HepG2 (cell line): ENCODE data around the gene PSMG3.

Experiments
- ZMYM2 ChIP-seq: sonication (generic); formaldehyde crosslinking; IDR thresholded peaks from 2 replicates; pipeline ENCODE4 v1.8.0; 2022; ENCODE audit warnings: mild to moderate bottlenecking, missing genetic modification reagents
- ZNF3 ChIP-seq: IDR thresholded peaks from 2 replicates; pipeline ENCODE4 v1.7.0; 2017; ENCODE audit warnings: inconsistent platforms
- ZNF446 ChIP-seq: sonication (generic); formaldehyde crosslinking; IDR thresholded peaks from 2 replicates; pipeline ENCODE4 v1.5.0; 2020; ENCODE audit warnings: mild to moderate bottlenecking, missing genetic modification reagents
- ZSCAN31 ChIP-seq: sonication (generic); formaldehyde crosslinking; IDR thresholded peaks from 2 replicates; pipeline ENCODE4 v1.5.0; 2020; ENCODE audit warnings: low read depth, mild to moderate bottlenecking, missing genetic modification reagents
- TF ChIP-seq, protein P1 (sequence below): sonication (generic); formaldehyde crosslinking; IDR thresholded peaks from 2 replicates; pipeline ENCODE4 v1.5.0; 2020; ENCODE audit warnings: mild to moderate bottlenecking, missing genetic modification reagents, moderate library complexity

GRCh38 chr7:1546274-1546908, 23.4 kb downstream of the PSMG3 start:
- no peak for TF ChIP-seq ZNF446
- TF ChIP-seq ZNF3 (CRISPR knock-in tag) = no peak
- no peak for TF ChIP-seq ZSCAN31 (CRISPR knock-in tag)
- TF ChIP-seq, protein P1, sequence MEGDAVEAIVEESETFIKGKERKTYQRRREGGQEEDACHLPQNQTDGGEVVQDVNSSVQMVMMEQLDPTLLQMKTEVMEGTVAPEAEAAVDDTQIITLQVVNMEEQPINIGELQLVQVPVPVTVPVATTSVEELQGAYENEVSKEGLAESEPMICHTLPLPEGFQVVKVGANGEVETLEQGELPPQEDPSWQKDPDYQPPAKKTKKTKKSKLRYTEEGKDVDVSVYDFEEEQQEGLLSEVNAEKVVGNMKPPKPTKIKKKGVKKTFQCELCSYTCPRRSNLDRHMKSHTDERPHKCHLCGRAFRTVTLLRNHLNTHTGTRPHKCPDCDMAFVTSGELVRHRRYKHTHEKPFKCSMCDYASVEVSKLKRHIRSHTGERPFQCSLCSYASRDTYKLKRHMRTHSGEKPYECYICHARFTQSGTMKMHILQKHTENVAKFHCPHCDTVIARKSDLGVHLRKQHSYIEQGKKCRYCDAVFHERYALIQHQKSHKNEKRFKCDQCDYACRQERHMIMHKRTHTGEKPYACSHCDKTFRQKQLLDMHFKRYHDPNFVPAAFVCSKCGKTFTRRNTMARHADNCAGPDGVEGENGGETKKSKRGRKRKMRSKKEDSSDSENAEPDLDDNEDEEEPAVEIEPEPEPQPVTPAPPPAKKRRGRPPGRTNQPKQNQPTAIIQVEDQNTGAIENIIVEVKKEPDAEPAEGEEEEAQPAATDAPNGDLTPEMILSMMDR = no peak
- no peak for TF ChIP-seq ZMYM2 (CRISPR knock-in tag)
